D721Med (cell line): ENCODE results near the gene INF2.

Source experiments
- DNase-seq: peaks from one replicate; pipeline ENCODE4 v3.0.0; 2011; ENCODE audit warnings: low spot score; ENCODE audit not compliant: insufficient read length
- FAIRE-seq: peaks from 2 replicates; lab custom pipeline; 2011; peaks lifted over from hg19 to GRCh38; lab: Jason Lieb, UNC
- CTCF ChIP-seq: IDR thresholded peaks from 2 replicates; pipeline ENCODE4 v1.5.1; 2012; ENCODE audit warnings: mild to moderate bottlenecking, control low read depth; ENCODE audit not compliant: insufficient read depth; ENCODE audit errors: missing control alignments

The INF2 gene

DNA sequence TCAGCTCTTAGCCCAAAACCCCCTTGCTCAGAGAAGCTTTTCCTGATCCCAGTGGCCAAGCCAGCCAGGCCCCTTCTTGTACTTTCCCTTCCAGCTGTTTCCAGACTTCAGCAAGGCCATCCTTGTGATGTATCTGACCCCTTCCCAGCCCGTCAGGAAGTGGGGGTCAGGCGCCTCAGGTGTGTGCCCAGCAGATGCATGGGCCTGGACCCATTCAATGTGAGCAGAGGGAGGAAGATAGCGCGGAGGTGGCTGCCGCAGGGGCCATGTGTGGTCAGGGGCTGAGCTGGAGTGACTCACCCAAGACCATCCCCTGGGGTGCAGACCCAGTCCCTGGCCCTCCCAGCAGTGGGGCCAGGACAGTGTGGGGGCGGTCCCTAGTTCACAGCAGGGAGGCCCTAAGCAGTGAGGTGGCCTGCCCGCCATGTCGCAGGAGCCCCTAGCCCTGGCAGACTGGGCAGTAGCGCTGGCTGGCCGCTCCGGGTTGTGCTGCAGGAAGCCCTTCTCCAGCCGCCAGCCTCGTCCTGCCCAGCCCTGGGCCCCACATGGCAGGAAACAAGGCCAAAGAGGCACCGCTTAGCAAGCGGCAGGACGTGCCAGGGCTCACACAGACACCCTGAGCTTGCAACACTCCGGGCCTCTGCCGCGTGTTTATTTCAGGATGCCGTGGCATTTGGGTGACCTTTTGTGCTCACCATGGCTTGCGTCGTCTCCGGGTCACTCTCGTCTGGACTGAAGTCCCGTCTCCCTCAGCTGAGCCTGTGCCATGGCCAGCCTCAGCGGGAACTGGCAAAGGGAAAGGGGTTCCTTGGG lies 46.6 kb downstream of the INF2 start:
- DNase-seq (no peak), FAIRE-seq (no peak)
- TF ChIP-seq CTCF = no peak

DNA sequence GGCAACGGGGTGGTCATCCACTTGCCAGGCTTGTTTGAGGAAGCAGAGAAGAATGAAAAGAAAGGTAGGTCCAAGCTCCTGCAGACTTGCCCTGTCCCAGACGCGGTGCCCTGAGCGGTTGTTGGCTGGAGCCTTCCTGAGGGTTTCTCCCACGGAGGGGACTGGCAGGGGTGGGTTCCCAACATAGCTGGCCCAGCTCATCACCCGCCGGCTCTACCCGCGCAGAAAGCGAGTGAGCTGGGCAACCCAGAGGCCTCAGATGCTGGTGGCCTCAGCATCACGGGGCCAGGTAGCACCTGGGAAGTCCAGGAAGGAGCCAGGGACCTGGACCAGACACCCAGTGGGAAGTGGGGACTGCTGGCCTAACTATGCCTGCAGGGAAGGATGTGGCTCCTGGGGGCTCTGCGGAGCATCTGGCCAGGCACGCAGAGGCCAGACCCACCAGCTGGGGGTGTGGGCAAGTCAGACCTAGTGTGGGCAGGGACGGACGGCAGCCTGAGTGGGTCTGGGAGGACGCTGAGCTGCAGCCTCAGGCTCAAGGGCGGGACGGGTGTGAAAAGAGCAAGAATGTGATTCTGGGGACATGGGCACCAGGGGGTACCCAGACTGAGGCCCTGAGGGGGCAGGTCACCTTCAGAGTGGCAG lies 49.1 kb downstream of the INF2 start:
- DNase-seq = no peak
- no peak for FAIRE-seq
- no peak for TF ChIP-seq CTCF

DNA sequence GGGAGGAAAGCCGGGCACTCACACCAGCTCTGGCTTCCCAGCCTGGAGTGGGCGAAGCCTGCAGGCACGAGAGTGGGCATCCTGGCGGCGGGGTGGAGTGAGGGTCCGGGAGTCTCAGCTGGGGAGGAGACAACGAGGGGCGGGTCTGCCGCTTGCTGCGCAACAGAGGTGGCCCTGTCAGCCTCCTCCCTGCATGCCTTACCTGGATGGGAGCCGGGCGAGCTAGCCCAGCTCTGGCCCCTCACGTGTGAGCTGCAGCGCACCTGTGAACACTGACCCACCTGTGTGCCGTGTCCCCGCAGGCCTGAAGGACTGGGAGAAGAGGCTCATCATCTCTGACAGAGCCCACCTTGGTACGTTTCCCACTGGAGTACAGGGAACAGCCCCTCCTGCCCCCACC lies 49.6 kb downstream of the INF2 start:
- TF ChIP-seq CTCF = no peak
- DNase-seq = no peak
- no peak for FAIRE-seq

- FAIRE-seq (no peak), DNase-seq (no peak)
- no peak for TF ChIP-seq CTCF
These were observed 50.4 kb downstream of the INF2 start for GRCh38 chr14:104739546-104740516.

- FAIRE-seq = no peak
- no peak for TF ChIP-seq CTCF
These were observed 51.8 kb downstream of the INF2 start for GRCh38 chr14:104741108-104741802.

DNA sequence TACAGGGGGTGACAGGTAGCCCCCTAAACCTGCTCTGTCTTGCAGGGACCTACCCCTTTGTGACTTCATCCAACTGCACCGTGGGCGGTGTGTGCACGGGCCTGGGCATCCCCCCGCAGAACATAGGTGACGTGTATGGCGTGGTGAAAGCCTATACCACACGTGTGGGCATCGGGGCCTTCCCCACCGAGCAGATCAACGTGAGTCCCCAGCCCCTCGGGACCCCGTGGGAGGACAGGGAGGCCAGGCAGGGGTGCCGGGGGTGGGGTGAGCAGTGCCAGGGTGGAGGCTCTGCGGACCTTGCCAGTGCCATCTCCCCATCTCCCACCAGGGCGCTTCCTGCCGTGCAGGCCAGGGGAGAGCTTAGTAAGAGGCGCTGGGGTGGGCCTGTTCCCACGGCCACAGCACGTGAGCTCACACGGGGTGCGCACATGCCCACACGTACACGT lies 52.4 kb downstream of the INF2 start:
- TF ChIP-seq CTCF = no peak
- no peak for FAIRE-seq
- no peak for DNase-seq

More at GRCh38 chr14:104741108-104741802, 51.8 kb downstream of the INF2 start:
- DNase-seq = no peak
